HFFc6 (cell line): ENCODE results near the gene GTF3C4. TPM values are rescaled to one million over a fixed set of nuclear protein-coding genes. Genes with fewer than 3 reads are reported as not detected.

ENCODE experiments used
- DNase-seq: peaks from one replicate; pipeline ENCODE4 v3.0.0-alpha.2; 2018
- H3K27ac Mint-ChIP-seq: 2 replicates; pipeline ENCODE4 v1.8.0; 2020; ENCODE audit warnings: mild to moderate bottlenecking, mixed read lengths
- H3K27me3 Mint-ChIP-seq: 2 replicates; pipeline ENCODE4 v1.8.0; 2021; ENCODE audit warnings: mild to moderate bottlenecking, moderate library complexity, mixed read lengths; ENCODE audit not compliant: insufficient read depth
- H3K36me3 Mint-ChIP-seq: 2 replicates; pipeline ENCODE4 v1.8.0; 2021; ENCODE audit warnings: low read depth, mixed read lengths
- H3K4me1 Mint-ChIP-seq: 2 replicates; pipeline ENCODE4 v1.8.0; 2020; ENCODE audit warnings: low read depth, mixed read lengths
- H3K4me3 Mint-ChIP-seq: 2 replicates; pipeline ENCODE4 v1.8.0; 2020; ENCODE audit warnings: mild to moderate bottlenecking, moderate library complexity, mixed read lengths
- H3K9me3 Mint-ChIP-seq: 2 replicates; pipeline ENCODE4 v1.8.0; 2020; ENCODE audit warnings: mild to moderate bottlenecking, mixed read lengths
- CTCF ChIP-seq: fragments of 200-600 bp; sonication (generic); IDR thresholded peaks from 2 replicates; pipeline ENCODE4 v1.5.0; 2021; ENCODE audit warnings: antibody characterized with exemption, mild to moderate bottlenecking
- long read RNA-seq: library from polyadenylated mRNA; unstranded; transcript quantifications from one replicate; pipeline ENCODE4 v2.0.0, GENCODE V29; 2019
- total RNA-seq, 6 experiments: library from RNA; stranded (reverse); fragmentation: NEBNext Ultra II Directional; extraction: Animal tissue kit (Norgen Biotek cat#: 25700); gene quantifications; 2 replicates in 1 of 6; 3 replicates in 5 of 6; pipeline ENCODE4 v1.2.3, GENCODE V29; 2021

GTF3C4 gene
- total RNA-seq = 10 to 100 TPM; 13.5 to 16.0 (median 15.1) TPM
- long read RNA-seq, partial matches to known transcripts = 2 of 5 reads
- long read RNA-seq, other reads (novel, unspliced or antisense) = 3 of 5 reads

GRCh38 chr9:132670457-132671391, at the start of gene GTF3C4:
Gene GTF3C4 (plus strand): TSS chr9:132670464. CDS start chr9:132670599, 135 bp downstream.
- Mint-ChIP-seq H3K27ac (peak within 1 kb of the TSS; percentile 92), H3K4me1 (peaks cover 57% of the 10 kb centered on the region), H3K9me3 (no peaks in the 10 kb centered on the region; the same call in 1 of the 2 replicates), H3K27me3 (no peaks in the 10 kb centered on the region), H3K4me3 (peak within 1 kb of the TSS; percentile 96), H3K36me3 (peaks cover 29% of the 10 kb centered on the region)
- DNase-seq = peak; percentile 12
- no peak for TF ChIP-seq CTCF

DNA sequence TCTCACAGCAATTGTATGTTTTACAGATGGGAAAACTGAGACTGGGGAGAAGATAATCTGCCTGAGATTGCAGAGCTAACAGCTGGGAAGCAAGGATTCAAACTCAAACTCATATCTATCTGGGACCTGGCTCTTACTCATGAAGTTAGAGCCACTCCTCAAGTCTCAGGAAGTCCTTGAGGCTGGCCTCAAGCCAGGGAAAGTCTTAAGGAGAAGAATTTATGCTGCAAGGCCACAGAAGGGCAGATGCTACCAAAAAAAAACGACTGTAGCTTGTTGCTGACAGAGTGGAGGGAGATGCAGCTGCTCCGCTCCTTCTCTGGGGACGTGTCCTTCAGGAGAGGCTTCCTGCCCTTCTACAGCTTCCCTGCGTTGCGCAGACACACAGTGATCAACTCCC, 48.1 kb upstream of the GTF3C4 start:
- Mint-ChIP-seq H3K4me1 (peaks cover 10% of the 10 kb centered on the region; the same call in 1 of the 2 replicates), H3K27me3 (peaks cover 3% of the 10 kb centered on the region), H3K27ac (no peak overlapping the region), H3K9me3 (no peaks in the 10 kb centered on the region), H3K36me3 (peaks cover 46% of the 10 kb centered on the region), H3K4me3 (no peak overlapping the region)
- DNase-seq = peak; percentile 19
- TF ChIP-seq CTCF = no peak

GRCh38 chr9:132626285-132626684, 44.0 kb upstream of the GTF3C4 start:
- Mint-ChIP-seq H3K4me3 (no peak overlapping the region), H3K4me1 (peaks cover 18% of the 10 kb centered on the region), H3K27me3 (peaks cover 1% of the 10 kb centered on the region; the same call in 1 of the 2 replicates), H3K36me3 (peaks cover 58% of the 10 kb centered on the region), H3K27ac (no peak overlapping the region; the same call in 1 of the 2 replicates), H3K9me3 (no peaks in the 10 kb centered on the region)
- no peak for DNase-seq
- TF ChIP-seq CTCF = no peak

DNA sequence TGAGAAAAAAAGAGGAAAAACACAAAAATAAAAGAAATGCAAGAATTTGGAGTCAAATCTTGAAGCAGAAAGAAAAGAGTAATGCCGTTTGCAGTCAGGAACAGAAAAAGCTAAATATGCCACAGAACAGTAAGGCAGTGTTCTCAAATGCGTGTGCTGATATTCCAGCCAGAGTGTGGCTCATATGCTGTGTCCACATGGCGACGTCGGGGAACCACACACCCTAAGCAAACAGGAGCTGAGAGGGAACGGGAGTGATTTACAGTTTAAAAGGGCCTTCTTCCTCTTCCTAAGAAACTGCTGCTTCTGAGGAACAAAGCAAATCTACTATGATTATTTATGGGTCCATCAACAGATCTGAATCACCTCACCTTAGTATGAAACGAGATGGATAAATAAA, 43.2 kb upstream of the GTF3C4 start:
- H3K27ac Mint-ChIP-seq = no peak overlapping the region
- no peak overlapping the region for H3K4me3 Mint-ChIP-seq
- no peak for DNase-seq
- peaks cover 58% of the 10 kb centered on the region for H3K36me3 Mint-ChIP-seq
- TF ChIP-seq CTCF = no peak
- peaks cover 22% of the 10 kb centered on the region for H3K4me1 Mint-ChIP-seq
- no peaks in the 10 kb centered on the region for H3K9me3 Mint-ChIP-seq
- peaks cover under 1% of the 10 kb centered on the region; the same call in 1 of the 2 replicates for H3K27me3 Mint-ChIP-seq

DNA sequence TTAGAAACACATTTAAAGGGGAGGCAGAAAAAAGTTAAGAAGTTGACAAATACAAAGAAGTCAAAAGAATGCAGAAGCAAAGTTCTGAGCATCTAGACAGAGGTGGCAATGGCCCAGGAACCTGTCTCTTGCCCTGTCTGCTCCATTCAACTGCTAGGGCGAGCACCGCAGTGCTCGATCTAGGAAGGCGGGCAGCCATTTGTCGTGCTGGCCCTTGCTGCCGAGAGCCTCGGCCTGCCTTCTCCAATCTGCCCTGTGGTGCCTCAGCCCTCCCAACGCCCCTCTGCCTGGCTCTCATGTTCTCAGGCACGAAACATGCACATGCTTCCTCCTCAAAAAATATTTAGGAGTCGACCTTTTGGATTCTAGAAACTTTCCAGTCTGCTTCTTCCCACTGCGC, 42.7 kb upstream of the GTF3C4 start:
- Mint-ChIP-seq H3K27ac (no peak overlapping the region), H3K4me3 (no peak overlapping the region), H3K4me1 (peaks cover 22% of the 10 kb centered on the region), H3K27me3 (no peaks in the 10 kb centered on the region; the same call in 1 of the 2 replicates), H3K36me3 (peaks cover 58% of the 10 kb centered on the region), H3K9me3 (no peaks in the 10 kb centered on the region)
- TF ChIP-seq CTCF = no peak
- DNase-seq = no peak
